GM13976 (cell line): ENCODE measurements around the gene SRGAP1.

Experiments
- DNase-seq: peaks from one replicate; pipeline ENCODE4 v3.0.0; 2012; ENCODE audit warnings: low spot score
- in situ Hi-C: fragments of 300-500 bp; cut with MboI; formaldehyde crosslinking; loops from one replicate; pipeline ENCODE4 v1.12.0; 2022; ENCODE audit warnings: low sequenced_read_pairs, mixed read lengths, inconsistent platforms; ENCODE audit not compliant: unreplicated experiment
- TF ChIP-seq, protein P1 (sequence below): IDR thresholded peaks from 2 replicates; pipeline ENCODE4 v1.5.1; 2012; ENCODE audit warnings: borderline replicate concordance, mild to moderate bottlenecking; ENCODE audit not compliant: insufficient read depth; ENCODE audit errors: extremely low read depth, missing control alignments, control extremely low read depth

The SRGAP1 gene

DNA sequence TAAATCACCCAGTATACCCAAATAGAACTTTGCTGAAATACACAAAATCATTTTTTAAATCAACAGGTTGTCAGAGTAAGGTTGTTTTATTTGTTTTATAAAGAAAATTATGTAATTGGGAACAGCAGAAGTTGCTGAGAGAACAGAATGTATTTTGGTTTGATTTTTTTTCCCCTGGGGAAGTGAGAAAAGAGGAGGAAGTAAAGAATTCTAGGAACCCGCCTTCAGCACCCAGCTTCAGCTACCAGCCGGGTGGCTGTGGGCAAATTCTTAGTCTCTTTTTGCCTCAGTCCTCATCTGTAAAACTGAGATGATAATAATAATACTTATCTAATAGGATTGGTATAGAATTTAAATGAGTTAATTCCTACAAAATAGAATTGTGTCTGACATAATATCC lies 119.4 kb downstream of the SRGAP1 start:
- in situ Hi-C loops, result no loop called here
- TF ChIP-seq, protein P1, sequence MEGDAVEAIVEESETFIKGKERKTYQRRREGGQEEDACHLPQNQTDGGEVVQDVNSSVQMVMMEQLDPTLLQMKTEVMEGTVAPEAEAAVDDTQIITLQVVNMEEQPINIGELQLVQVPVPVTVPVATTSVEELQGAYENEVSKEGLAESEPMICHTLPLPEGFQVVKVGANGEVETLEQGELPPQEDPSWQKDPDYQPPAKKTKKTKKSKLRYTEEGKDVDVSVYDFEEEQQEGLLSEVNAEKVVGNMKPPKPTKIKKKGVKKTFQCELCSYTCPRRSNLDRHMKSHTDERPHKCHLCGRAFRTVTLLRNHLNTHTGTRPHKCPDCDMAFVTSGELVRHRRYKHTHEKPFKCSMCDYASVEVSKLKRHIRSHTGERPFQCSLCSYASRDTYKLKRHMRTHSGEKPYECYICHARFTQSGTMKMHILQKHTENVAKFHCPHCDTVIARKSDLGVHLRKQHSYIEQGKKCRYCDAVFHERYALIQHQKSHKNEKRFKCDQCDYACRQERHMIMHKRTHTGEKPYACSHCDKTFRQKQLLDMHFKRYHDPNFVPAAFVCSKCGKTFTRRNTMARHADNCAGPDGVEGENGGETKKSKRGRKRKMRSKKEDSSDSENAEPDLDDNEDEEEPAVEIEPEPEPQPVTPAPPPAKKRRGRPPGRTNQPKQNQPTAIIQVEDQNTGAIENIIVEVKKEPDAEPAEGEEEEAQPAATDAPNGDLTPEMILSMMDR, result no peak
- DNase-seq, result no peak

DNA sequence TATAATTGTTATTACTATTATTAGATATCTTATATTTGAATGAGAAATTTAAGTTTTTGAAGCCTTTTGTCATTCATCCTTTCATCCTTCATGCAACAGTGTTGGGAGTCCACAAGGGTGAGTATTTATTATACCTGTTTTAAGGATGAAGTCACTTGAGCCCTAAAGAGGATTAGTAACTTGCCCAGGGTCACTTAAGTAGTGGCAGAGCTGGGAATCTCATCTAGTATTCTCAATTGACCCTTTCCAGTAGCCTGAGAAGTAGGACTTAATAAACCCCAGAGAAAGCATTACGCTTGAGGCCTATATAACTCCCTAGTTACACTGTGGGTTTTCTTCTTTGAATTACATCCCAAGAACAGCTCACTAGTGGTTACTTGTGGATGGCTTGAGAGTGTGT lies 119.8 kb downstream of the SRGAP1 start:
- in situ Hi-C loops, result no loop called here
- DNase-seq, result no peak
- TF ChIP-seq, protein P1, result no peak

DNA sequence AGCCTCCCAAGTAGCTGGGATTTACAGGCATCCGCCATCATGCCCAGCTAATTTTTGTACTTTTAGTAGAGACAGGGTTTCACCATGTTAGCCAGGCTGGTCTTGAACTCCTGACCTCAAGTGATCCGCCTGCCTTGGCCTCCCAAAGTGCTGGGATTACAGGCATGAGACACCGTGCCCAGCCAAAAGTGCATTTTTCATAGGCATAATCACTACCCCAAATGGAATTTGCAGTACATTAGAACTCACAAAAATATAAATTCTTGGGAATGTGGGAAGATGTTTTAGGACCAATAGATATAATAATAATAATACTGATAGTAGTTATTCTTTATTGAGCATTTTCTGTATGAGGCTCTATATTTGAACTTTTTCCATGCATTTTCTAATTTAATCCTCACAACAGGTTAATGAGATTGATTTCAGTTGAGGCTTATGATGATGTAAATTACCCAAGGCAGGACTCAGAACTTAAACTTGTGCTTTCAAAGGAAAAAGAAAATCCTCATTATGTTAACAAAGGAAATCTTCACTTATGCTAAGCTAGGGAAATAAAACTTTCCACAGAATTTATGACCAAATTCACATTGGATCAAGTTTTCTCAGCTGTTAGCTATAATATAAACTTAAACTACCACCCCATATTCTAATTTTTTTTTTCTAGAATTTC lies 121.6 kb downstream of the SRGAP1 start:
- in situ Hi-C loops, result no loop called here
- DNase-seq, result no peak
- TF ChIP-seq, protein P1, result no peak

DNA sequence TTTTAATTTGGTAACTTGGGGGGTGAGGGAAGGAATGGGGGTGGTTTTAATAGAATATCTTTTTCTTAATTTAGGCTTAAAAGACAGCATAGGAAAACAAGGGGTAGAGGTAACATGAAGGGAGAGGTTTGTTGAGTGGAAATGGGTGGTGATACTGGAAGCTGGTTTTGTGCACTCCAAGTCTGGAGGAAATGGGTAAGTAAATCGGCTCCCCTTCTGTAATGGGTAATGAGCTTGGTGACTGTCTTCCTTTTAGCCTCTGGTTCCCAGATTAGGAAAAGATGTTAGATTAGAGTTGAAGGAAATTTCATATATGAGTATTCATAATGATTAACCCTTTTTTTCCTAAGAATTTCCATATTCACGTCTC lies 122.1 kb downstream of the SRGAP1 start:
- in situ Hi-C loops, result no loop called here
- TF ChIP-seq, protein P1, result no peak
- no peak for DNase-seq

DNA sequence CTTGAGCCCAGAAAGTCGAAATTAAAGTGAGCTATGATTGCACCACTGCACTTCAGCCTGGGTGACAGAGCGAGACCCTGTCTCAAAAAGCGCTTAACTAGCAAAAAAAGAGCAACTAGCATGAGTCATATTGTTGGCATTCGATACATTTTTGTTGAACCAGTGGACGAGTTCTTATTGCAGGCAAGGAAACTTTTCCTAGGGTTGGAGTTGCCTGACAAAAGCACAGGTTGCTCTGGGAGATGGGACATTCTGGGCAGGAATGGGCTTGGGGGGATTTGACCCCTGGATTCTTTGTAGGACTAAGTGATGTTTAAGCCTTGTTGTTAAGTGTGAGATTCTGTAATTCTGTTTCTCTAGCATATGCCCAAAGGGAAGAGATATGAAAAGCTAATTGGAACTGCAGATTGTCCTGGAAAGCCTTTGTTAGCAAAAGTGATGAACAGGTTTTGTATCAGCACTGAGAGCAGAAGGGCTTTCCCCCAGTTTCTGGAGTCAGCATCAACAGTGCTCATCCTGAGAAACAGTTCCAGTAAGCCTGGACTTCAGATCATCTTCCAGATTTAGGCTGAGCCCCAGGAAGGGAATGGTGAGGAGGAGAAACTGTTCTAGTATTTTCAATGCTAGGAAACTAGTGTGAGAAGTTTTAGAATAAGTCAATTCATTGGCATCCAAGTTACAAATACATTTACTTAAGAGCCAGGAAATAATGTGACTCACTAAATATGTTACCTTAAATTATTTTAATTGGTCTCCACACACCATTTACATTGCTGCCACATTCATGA lies 123.1 kb downstream of the SRGAP1 start:
- in situ Hi-C loops, result no loop called here
- TF ChIP-seq, protein P1, result no peak
- DNase-seq, result no peak

DNA sequence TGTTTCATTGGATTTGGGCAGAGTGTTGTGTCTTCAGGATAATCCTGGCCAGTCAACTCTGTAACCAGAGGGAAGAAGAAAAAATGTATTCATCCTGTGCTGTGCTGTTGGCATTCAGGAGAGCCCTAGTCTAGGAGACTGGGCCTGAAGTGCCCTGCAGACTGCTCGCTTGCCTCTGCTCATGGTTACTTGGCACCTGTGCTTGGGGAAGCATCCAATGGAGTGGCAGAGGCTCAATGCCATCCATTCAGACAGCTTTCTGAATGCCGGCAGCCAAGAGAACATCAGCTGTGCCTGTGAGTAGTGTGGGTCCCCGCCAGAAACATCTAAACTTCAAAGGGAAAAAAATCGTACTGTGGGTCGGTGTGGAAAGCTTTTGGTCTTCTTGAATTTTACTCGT lies 124.2 kb downstream of the SRGAP1 start:
- DNase-seq, result no peak
- in situ Hi-C loops, result no loop called here
- TF ChIP-seq, protein P1, result no peak
